Lower leg skin (tissue), 3 donors: ENCODE results near the gene FNDC3B.

ENCODE experiments used
- CTCF ChIP-seq, 3 donors: fragments of 450-650 bp; IDR thresholded peaks; one replicate each; pipeline ENCODE4 v1.5.1; 2016; ENCODE audit warnings: antibody characterized with exemption in 3 of 3, mild to moderate bottlenecking in 3 of 3, moderate library complexity in 2 of 3
- POLR2A ChIP-seq, 2 donors: fragments of 450-650 bp; IDR thresholded peaks; one replicate each; pipeline ENCODE4 v1.6.1; 2016 to 2017; ENCODE audit warnings: antibody characterized with exemption in 2 of 2, mild to moderate bottlenecking in 1 of 2, moderate library complexity in 1 of 2

GRCh38 chr3:172089250-172089649 is 49.9 kb downstream of the FNDC3B start:
- TF ChIP-seq CTCF (IDR thresholded peaks at IDR 0.05) (no peak), POLR2A (IDR thresholded peaks at IDR 0.05) (no peak)
